Cerebellar nuclear complex (tissue), 1 donor: Measurements from ENCODE around the gene TOM1.
"Not testable (repeated sequence)": the region's sequence is repeated elsewhere in the genome, so short reads cannot be mapped to it uniquely, and the experiment has no call there.

Source experiments
- DNase-seq, 2 experiments: peaks; one replicate each; lab custom pipeline; 2025; lab: John Stamatoyannopoulos, UW

The TOM1 gene

DNA sequence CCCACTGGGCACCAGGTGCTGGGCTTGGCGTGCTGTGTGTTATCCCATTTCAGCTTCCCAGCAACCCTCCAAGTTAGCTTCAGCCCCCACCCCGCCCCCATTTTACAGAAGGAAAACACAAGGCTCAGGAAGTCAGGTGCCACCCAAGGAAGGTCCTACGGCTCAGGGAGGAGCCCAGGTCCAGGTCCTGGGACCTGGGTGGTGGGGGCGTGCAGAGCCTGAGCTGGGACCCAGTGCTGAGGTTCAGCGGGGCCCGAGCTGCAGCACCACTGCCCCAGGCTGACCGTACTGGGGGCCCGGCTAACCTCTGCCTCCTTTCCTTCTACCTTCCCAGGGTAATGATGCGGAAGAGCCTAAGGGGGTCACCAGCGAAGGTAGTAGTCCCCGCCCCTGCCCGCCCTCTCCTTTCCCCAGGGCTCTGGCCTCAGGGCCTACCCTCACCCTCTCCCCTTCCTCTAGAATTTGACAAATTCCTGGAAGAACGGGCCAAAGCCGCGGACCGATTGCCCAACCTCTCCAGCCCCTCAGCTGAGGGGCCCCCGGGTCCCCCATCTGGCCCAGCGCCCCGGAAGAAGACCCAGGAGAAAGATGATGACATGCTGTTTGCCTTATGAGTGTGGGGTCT, 47.0 kb downstream of the TOM1 start:
- no peak for DNase-seq

DNA sequence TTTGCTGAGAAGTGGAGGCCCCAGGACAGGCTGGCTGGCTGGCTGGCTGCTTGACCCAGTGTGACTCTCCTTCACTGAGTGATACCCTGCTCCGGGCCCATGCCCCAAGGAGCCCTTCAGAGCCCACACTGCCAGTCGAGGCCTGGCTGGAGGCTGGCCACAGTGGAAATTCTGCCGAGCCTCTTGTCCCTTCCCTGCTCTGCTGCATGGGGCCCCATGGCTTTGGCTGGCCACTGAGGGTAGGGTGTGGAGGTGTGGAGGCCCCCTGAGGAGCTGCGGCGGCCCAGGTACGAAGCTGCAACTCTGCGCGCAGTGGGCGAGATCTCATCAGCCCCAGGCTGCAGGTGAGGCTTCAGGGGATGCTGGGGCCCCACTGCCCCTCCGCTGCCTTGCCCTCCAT, 47.8 kb downstream of the TOM1 start:
- no peak for DNase-seq

DNA sequence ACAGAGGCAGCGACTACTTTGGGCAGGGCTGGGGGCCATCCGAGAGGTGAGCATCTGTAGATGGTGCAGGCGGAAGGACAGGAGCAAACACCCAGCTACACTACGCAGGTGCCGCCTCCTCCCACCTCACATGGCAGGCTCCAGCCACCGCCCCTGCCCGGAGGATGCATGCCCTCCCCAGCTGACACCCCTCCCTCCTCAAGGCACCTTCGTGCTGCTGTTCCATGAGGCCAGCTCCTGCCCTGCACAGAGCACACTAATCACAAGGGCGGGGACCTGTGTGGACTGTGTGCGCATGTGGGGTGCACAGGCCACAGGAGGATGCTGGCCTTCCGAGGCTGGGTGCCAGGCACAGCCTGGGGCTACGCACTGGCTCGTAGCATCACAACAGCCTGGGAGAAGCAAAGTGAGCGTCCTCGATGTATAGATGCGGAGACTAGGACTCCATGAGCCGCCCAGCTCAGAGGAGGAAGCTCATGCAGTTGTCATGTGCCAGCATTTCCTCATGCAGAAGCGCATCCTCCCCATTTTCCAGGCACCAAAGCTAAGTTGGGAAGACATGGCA, 48.4 kb downstream of the TOM1 start:
- DNase-seq: no peak

DNA sequence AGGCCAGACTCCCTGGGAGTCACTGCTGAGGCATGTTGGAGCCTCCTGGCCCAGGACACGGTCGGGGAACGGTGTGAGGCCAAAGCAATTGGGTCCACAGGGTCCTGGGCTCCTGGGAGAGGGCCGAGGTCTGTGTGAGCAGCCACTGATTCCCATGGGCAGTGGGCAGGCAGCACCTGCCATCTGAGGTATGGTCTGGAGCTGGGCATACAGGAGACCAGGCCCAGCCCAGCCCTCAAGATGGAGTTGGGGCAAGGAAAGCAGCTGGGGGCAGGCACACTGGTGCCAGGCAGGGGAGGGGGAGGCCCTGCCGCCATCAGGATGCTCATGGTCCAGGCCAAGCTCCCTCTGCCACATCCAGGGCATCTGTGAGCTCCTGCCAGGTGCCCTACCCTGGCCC, 49.0 kb downstream of the TOM1 start:
- DNase-seq: no peak

DNA sequence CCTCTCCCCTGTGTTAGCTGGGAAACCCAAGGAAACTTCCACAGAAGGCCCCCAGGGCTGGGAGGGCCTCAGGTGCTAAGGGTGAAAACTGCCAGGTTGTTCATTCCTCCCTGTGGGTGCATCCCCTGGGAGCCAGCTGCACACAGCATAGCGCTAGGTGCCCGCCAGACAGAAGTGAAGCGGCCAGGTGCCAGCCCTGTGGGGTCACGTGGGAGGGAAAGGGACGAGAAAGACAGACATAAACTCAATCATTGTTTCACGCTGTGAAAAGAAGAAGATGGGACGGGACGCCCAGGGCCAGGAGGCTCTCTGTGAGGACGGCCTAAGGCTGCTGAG, 49.6 kb downstream of the TOM1 start:
- no peak for DNase-seq

DNA sequence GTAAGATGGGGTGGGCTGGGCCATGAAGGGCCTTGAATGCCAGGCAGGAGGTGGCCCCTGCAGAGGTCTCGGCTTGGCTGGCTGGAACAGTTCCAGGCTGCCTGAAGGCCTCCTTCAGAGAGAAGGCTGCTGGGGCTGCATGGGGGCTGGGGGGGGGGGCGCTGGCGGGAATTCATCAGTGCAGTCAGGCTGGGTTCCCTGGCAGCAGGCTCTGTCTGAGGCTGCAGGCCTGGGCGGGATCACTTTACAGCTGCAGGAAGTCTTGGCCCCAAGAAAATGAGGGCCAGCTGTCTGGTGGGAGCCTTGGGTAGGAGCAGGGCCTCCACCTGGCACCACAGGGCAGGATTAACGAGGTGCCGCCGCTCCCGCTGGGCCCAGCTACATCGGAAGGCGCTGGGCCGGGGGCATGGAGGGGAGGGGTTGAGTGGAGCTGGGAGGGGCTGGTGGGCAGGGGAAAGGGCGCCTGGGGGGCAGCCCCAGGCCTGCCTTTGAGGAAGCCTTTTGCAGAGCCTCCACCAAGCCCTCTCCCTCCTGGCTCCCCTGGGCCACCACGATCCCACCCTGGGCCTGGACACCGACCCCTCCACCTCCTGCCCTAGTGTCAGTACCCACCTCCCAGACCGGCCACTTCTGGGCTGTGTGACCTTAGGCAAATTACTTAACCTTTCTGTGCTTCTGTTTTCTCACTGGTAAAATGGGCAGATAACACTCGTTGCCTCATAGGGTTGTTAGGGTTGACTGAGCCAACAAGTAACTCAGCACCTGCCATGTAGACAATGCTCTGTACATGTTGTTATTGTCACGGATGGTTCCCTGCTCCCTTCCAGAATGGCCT, 50.2 kb downstream of the TOM1 start:
- no peak for DNase-seq

DNA sequence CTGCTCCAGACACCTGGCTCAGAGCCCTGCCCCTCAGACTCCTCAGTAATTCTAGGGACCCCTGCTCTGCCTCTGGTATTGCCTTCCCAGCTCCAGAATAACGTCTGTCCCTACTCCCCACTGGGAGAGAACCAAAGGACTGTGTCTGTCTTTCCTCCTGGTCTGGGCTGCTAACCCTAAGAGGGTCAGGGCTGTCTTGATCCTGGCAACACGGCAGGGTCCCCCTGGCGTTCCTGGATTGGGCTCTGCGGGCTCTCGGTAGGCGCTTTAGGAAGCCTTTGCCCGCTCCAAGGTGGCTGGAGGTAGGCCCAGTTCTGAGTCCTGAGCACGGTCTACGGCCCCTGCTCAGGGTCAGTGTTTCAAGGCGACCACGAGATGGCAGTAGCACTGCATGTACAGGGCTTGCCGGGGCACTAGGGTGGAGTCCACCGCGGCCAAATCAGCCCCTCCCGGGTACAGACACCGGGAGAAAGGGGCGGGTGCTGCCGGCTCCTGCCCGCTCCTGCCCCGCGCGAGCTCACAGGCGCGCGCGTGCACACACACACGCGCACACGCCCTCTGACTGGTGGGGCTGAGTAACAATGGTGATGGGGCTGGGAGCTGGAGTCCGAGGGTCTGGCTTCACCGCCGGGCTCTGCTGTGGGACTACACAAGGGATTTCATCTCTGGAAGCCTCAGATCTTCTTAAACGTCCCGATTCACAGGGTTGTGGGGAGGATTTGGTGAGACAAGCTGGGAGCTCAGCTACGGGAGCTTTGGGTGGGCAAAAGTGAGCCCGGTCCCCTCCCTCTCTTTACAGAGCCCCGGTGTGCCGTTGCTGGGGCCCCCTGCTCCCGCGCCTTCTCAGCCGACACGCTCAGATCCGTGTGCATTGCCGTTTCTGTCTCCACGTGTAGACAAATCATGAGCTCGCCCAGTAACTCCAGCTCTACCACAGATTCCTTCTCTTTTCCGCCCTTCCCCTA, 51.1 kb downstream of the TOM1 start:
- DNase-seq: peak; percentile 47 to 88

DNA sequence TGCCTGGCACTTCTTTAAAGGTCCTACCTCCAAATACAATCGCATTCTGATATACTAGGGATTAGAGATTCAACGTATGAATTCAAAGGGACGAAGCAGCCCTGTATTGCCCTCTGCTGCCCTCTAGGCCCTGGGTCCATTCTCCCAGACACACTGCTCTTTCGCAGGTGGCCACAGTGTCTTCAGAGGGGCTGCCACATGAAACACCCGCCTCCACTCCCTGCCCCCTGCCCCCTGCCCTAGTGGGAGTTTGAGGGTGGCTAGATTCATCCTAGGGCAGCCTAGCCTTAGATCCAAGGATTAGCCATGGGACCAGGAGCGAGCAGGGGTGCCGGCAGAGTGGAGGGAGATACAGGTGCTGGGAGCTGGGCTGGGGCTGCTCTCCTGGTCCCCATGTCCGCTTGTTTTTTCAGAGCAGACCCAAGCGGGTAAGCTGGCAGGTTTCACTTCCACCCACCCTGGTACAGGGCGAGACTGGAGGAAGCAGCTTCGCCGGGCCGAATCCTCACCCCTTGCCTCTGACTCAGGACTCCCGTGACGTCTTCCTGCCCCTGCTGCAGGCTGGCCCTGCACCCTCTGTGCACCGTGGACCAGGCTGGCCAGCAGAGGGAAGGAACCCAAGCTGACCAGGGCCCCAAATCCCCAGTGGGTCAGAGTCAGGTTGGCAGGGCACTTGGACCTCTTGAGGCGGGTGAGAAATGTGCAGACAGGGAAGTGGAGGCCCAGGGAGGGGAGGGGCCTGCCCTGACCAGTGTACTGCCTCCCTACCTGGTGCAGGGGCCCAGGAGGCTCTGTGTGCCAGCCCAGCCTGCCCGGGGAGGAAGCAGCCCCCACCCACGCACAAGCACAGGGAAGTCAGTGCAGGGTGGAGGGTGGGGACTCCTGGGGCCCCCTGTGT, 52.8 kb downstream of the TOM1 start:
- no peak for DNase-seq

DNA sequence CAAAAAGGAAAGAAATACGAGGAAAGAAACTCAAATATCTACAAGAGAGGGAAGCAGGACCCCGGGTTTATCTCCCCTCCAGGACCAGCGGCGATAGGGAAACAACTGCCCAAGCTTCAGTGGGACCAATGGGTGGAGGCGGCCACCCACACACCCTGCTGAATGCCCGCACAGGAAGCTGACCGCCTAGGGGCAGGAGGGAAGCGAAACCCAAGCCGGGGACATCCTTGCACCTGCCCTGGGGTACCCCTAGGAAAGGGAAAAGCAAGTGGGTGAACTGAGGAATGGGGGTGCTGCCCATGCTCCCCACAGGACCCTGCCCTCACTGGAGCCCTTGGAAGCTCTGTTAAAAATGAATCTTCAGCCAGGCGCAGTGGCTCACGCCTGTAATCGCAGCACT, 53.6 kb downstream of the TOM1 start:
- no peak for DNase-seq

DNA sequence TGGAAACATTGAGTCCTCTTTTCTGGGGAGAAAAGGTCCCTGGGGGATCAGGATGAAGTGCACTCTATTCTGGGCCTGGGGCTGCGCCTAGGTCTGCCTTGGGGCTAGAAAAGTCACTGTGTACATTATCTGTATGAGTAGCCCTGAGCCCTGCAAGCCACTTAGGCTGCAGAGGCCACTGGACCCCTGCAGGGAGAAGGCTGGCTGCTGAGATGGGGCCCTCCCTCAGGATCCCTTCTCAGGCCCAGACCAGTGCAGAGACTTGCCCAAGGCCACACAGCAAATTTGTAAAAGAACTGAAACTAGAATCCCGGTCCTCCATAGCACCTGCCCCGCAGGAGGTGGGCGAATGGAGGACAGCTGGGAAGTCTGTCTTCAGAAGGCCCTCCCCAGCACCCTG, 54.4 kb downstream of the TOM1 start:
- DNase-seq: no peak

DNA sequence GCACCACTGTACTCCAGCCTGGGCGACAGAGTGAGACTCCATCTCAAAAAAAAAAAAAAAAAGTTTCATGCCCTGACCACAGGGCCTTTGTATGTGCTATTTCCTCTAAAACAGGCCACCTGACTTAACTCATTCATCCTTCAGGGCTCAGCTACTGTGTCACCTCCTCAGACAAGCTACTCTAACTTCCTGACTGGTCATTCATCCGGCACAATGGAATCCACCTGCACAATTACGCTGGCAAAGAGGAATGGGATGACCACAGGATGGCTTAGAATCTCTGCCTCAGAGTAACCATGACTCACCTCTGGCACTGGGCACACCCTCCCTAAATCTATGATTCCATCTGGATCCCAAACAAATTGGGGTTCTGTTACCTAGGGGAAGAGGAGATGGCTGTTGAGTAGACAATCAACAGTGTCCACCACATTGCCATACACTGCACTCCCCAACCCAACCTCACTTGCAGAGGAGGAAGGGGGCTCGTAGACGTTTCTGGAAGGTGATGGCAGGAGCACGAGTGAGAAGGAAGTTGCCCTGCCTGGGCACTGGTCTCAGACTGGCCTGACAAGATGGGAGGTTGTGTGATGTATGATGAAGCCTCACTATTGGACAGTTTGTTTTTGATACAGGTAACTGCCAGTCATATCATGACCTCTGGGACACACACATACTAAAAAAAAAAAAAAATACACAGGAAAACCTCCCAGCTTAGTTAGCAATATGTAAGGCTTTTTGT, 58.4 kb downstream of the TOM1 start:
- DNase-seq: no peak

DNA sequence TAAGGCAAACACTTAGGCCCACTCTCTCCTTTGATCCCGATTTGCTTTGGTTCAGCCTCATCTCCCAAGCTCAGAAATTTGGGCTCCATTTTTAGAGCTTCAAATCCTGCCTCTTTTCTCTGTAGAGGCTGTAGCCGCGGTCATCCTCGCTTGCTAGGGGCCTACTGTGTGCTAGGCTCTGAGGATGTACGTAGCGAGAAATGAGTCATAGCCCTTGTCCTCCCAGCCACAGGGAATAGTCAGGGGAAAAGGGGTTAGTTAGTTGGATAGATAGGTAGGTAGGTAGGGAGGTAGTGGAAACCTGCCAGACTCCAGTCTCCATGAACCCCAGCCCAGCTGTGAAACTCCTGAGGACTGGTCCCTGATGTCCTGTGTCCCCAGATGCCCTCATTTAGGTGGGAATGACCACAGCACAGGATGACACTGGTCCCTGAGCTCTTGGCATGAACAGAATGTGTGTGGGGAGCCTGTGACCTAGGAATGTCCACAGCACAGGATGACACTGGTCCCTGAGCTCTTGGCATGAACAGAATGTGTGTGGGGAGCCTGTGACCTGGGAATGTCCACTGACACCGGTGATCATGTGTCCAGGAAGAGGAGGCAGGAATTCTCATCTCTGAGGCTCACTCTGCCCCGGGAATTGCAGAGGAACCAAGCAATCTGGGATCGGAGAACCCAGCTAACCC, 59.8 kb downstream of the TOM1 start:
- no peak for DNase-seq

DNA sequence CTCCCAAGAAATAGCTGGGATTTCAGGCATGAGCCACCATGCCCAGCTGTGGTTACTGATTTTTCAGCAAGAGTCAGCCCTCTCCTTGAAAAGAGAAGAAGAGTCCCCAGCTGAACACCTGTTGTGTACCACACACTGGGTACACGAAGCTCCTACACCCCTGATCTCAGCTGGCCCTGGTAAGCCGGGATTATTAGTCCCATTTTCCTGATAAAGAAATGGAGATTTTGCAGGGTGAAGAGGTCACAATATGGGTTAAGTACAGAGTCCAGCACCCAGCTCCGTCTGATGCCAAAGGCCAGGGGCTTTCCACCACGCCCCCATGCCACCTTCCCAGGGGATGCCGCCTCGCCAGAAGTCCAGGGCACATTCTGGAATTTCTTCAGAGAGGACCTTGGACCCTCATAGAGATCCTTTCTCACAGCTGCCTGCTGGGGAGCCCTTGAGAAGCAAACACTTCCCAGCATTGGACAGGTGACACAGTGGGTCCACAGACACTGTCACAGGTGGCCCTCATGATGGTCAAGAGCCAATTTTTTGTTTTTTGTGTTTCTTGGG, 61.4 kb downstream of the TOM1 start:
- no peak for DNase-seq

DNA sequence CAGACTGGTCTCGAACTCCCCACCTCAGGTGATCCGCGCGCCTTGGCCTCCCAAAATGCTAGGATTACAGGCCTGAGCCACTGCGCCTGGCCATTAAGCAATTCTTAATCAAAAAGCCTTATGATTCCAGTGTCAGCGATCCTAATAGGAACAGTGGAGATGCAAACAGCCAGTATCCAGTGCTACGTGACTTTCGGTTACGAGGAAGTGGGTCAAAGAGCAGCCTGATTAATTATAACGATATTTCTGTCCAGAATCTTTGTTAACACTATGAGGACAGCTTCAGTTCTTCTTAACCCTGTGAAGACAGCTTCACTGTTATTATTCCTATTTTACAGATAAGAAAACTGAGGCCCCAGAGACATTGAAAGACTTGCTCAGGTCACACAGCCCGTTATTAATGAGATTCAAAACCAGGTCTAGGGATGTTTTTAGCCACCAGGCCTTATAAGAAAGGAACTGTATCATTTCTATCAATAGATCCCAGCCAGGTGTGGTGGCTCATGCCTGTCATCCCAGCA, 63.9 kb downstream of the TOM1 start:
- no peak for DNase-seq

DNA sequence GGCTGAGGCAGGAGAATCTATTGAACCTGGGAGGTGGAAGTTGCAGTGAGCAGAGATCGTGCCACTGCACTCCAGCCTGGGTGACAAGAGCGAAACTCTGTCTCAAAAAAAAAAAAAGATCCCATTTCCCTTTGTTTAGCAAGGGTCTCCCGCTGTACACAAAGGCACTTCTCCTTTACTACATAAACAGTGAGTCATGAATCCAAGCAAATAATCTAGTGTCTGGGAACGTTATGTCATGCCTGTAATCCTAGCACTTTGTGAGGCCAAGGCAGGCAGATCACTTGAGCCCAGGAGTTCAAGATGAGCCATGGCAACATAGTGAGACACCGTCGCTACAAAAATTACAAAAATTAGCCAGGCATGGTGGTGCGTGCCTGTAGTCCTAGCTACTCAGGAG, 64.5 kb downstream of the TOM1 start:
- DNase-seq: not testable (repeated sequence)

DNA sequence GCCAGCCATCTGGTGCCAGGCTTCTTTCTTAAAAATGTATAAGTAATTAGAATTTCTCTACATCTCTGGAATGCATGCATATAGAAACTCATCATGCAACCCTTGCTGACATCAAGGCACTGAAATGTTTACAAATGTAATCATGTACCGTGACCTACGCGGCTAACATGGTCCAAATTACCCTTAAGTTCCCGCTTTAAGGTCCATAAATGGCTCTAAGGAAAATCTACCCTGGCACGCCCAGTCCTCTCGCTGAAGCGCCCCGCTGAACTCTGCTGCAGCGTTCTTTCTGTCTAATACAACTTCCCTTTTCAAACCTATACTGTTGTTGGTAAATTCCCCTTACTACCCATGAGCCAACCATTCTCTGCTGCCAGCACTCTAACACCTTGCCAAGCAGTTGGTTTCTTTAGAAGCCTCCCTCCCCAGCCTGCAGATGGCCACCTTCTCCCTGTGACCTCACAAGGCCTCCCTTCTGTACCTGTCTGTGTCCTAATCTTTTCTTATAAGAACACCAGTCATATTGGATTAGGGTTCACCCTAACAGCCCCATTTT, 67.7 kb downstream of the TOM1 start:
- DNase-seq: no peak

DNA sequence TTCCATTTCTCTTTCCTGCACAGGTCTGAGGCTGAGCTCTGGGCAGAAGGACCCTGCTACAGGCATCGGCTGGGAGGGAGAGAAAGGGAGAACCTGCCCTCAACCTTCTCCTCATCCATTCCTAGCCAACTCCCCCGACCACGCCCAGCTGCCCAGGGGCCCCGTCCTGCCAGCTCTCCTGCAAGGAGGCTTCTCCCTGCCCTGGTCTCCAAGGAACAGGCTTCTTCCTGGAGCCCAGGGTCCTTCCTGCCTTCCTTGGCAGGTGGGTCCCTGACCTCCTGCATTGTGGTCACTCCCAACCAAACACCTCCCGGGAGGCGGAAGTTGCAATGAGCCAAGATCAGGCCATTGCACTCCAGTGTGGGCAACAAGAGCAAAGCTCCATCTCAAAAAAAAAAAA, 68.7 kb downstream of the TOM1 start:
- DNase-seq: no peak

DNA sequence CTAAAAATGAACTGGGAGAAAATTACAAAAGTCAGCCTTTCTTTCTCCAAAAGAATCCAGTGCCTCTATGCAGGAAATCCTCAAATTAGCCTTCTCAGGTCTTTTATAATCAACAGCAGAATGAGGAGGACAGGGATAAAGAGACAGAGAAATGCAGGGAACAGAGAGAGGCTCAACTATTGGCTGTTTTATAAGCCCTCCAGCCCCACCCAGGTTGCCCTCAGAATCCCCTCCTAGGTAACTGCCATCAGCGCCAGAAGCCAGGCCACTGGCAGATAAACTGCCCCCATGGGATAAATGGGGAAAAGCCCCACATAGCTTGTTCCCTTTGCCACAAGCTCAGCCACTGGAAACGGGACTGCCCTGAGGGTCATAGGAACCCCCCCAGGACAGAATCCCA, 70.3 kb downstream of the TOM1 start:
- DNase-seq: no peak

DNA sequence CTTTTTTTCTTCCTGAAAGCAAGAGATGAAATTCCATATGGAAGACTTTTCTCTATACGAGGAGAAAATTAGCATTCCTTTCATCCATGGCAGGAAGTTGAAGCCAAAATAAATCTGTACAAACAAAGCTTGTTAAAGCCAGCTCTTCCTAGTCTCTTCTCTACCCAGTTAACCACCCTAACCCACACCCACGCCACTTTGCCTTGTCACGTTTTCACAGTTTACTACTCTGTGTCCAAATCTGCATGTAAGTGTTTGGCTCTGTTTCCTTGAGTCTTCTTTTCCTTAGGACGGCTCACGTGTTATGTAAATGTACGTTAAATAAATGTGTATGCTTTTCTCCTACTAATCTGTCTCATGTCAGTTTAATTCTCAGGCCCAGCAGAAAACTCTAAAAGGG, 74.1 kb downstream of the TOM1 start:
- no peak for DNase-seq
